Activated T-helper 9 cell treated with anti-CD3 and anti-CD28 coated beads, Interleukin-2, amount 50 U/mL, for 16 hours (primary cell): ENCODE results near the gene NAA10.

Experiments
- DNase-seq: peaks from one replicate; pipeline ENCODE4 v3.0.0-alpha.2; 2020; ENCODE audit warnings: low read depth

Gene NAA10

GRCh38 chrX:153948847-153949805 lies 14.3 kb upstream of the NAA10 start:
- no peak for DNase-seq

- DNase-seq, result no peak
Measured at GRCh38 chrX:153948002-153948466, 13.2 kb upstream of the NAA10 start.

- DNase-seq, result peak; percentile 66
Measured at GRCh38 chrX:153947009-153947769, 12.4 kb upstream of the NAA10 start.

- no peak for DNase-seq
Measured at GRCh38 chrX:153945956-153946943, 11.4 kb upstream of the NAA10 start.

- no peak for DNase-seq
Measured at GRCh38 chrX:153944800-153945150, 9.9 kb upstream of the NAA10 start.

GRCh38 chrX:153944140-153944799 lies 9.4 kb upstream of the NAA10 start, which contains the start of gene RENBP:
RENBP (minus strand) TSS chrX:153944643; CDS start chrX:153944610, 33 bp downstream.
- no peak for DNase-seq

GRCh38 chrX:153941336-153942252 lies 6.8 kb upstream of the NAA10 start:
- no peak for DNase-seq

GRCh38 chrX:153939573-153939972 lies 4.7 kb upstream of the NAA10 start:
- DNase-seq, result no peak

- DNase-seq, result no peak
Measured at GRCh38 chrX:153938226-153938786, 3.5 kb upstream of the NAA10 start.

- DNase-seq, result no peak
Measured at GRCh38 chrX:153937056-153937455, 2.2 kb upstream of the NAA10 start.

- DNase-seq, result no peak
Measured at GRCh38 chrX:153935326-153935851, 552 bp upstream of the NAA10 start.

GRCh38 chrX:153934148-153934761 lies 582 bp downstream of the NAA10 start:
- no peak for DNase-seq

- no peak for DNase-seq
Measured at GRCh38 chrX:153933748-153934147, 1.1 kb downstream of the NAA10 start.

GRCh38 chrX:153932220-153932915 lies 2.5 kb downstream of the NAA10 start:
- DNase-seq, result no peak

- DNase-seq, result no peak
Measured at GRCh38 chrX:153931748-153932147, 3.1 kb downstream of the NAA10 start.

GRCh38 chrX:153931151-153931550 lies 3.7 kb downstream of the NAA10 start:
- DNase-seq, result no peak

- no peak for DNase-seq
Measured at GRCh38 chrX:153930011-153930910, 4.6 kb downstream of the NAA10 start.
